Posterior vena cava (tissue), 2 donors: ENCODE data around the gene KRTAP12-3. TPM values are rescaled to one million over a fixed set of nuclear protein-coding genes. Genes with fewer than 3 reads are reported as not detected.

ENCODE experiments used
- total RNA-seq, 2 donors: library from RNA; stranded (reverse); fragmentation: NEBNext Ultra II Directional; extraction: Animal tissue kit (Norgen Biotek cat#: 25700); gene quantifications; one replicate each; pipeline ENCODE4 v1.2.1, GENCODE V29; 2021
- donor health status: DM: yes; HTN: yes; CAD: no.
- donor health status: DM: yes; HTN: yes; CAD: no.

The KRTAP12-3 gene
- total RNA-seq, 2 donors from 2014 or later: not detected

Other genes with a start within 250 kb of the KRTAP12-3 start
- gene LRRC3, start 202.4 kb upstream of the KRTAP12-3 start, total RNA-seq: 1 to 10 TPM; 1.5 to 1.8 TPM
- gene KRTAP10-1, start 117.7 kb upstream of the KRTAP12-3 start, total RNA-seq: not detected
- gene KRTAP10-2, start 106.4 kb upstream of the KRTAP12-3 start, total RNA-seq: not detected
- not detected for gene KRTAP10-3, start 99.1 kb upstream of the KRTAP12-3 start, total RNA-seq
- gene KRTAP10-4, start 84.2 kb upstream of the KRTAP12-3 start, total RNA-seq: not detected
- not detected for gene KRTAP10-5, start 77.3 kb upstream of the KRTAP12-3 start, total RNA-seq
- gene KRTAP10-6, start 65.4 kb upstream of the KRTAP12-3 start, total RNA-seq: not detected
- gene KRTAP10-7, start 57.3 kb upstream of the KRTAP12-3 start, total RNA-seq: not detected
- not detected for gene KRTAP10-8, start 45.9 kb upstream of the KRTAP12-3 start, total RNA-seq
- not detected for gene KRTAP10-9, start 30.8 kb upstream of the KRTAP12-3 start, total RNA-seq
- gene KRTAP10-10, start 20.6 kb upstream of the KRTAP12-3 start, total RNA-seq: not detected
- gene KRTAP10-11, start 11.5 kb upstream of the KRTAP12-3 start, total RNA-seq: not detected
- not detected for gene KRTAP12-4, start 3.3 kb upstream of the KRTAP12-3 start, total RNA-seq
- under 1 TPM in 1 of 2 donors, not detected in 1; 0.48 TPM for gene KRTAP12-2, start 9.0 kb downstream of the KRTAP12-3 start, total RNA-seq
- gene KRTAP12-1, start 24.2 kb downstream of the KRTAP12-3 start, total RNA-seq: not detected
- not detected for gene KRTAP10-12, start 39.2 kb downstream of the KRTAP12-3 start, total RNA-seq
- gene TSPEAR, start 53.6 kb downstream of the KRTAP12-3 start, total RNA-seq: under 1 TPM; 0.14 to 0.48 TPM
- 10 to 100 TPM; 72.6 to 75.6 TPM for gene UBE2G2, start 143.9 kb downstream of the KRTAP12-3 start, total RNA-seq
- gene SUMO3, start 160.1 kb downstream of the KRTAP12-3 start, total RNA-seq: 10 to 100 TPM; 53.5 to 58.3 TPM
- 100 to 1,000 TPM; 202 to 246 TPM for gene PTTG1IP, start 215.8 kb downstream of the KRTAP12-3 start, total RNA-seq